RWPE2 (cell line): ENCODE data around the gene MYLIP.

Source experiments
- ATAC-seq: fragments of 200-7000 bp; cut with Tn5 transposase; 3 replicates; pipeline ENCODE4 v1.9.1; 2021; ENCODE audit warnings: low read depth
- DNase-seq: peaks from one replicate; pipeline ENCODE4 v3.0.0-alpha.2; 2020; ENCODE audit warnings: low spot score
- H3K27ac ChIP-seq: fragments of 450-650 bp; 2 replicates; pipeline ENCODE4 v1.5.1; 2017; ENCODE audit warnings: mild to moderate bottlenecking; ENCODE audit not compliant: poor library complexity, severe bottlenecking
- H3K27me3 ChIP-seq: fragments of 250-450 bp; sonication (Bioruptor Pico); 2 replicates; pipeline ENCODE4 v1.5.1; 2021; ENCODE audit warnings: mild to moderate bottlenecking, moderate library complexity; ENCODE audit not compliant: insufficient read depth, poor library complexity, severe bottlenecking
- H3K36me3 ChIP-seq: fragments of 250-450 bp; sonication (Bioruptor Pico); 2 replicates; pipeline ENCODE4 v1.5.1; 2020; ENCODE audit warnings: low read depth, mild to moderate bottlenecking, moderate library complexity
- H3K4me1 ChIP-seq: fragments of 250-450 bp; sonication (Bioruptor Pico); 2 replicates; pipeline ENCODE4 v1.5.1; 2021; ENCODE audit warnings: mild to moderate bottlenecking, moderate library complexity; ENCODE audit not compliant: insufficient read depth, poor library complexity, severe bottlenecking
- H3K4me3 ChIP-seq: fragments of 250-450 bp; sonication (Bioruptor Pico); 2 replicates; pipeline ENCODE4 v1.5.1; 2021; ENCODE audit warnings: mild to moderate bottlenecking, moderate library complexity; ENCODE audit not compliant: severe bottlenecking
- H3K9me3 ChIP-seq: fragments of 250-450 bp; sonication (Bioruptor Pico); 2 replicates; pipeline ENCODE4 v1.5.1; 2021; ENCODE audit warnings: mild to moderate bottlenecking, moderate library complexity; ENCODE audit not compliant: severe bottlenecking
- CTCF ChIP-seq: fragments of 450-650 bp; IDR thresholded peaks from one replicate; pipeline ENCODE4 v1.5.1; 2017; ENCODE audit warnings: mild to moderate bottlenecking, moderate library complexity; ENCODE audit not compliant: poor library complexity, severe bottlenecking

Gene MYLIP

GRCh38 chr6:16128759-16129622 lies at the start of gene MYLIP:
Gene MYLIP (plus strand): TSS chr6:16129086. CDS start chr6:16129323, 237 bp downstream.
- TF ChIP-seq CTCF = peak; percentile 67

GRCh38 chr6:16079354-16079753 lies 49.5 kb upstream of the MYLIP start:
- Histone ChIP-seq H3K9me3 (no peaks in the 10 kb centered on the region), H3K4me3 (no peak overlapping the region), H3K4me1 (no peaks in the 10 kb centered on the region), H3K36me3 (no peaks in the 10 kb centered on the region), H3K27me3 (peaks cover 12% of the 10 kb centered on the region), H3K27ac (no peak overlapping the region)
- TF ChIP-seq CTCF = no peak
- ATAC-seq (no peak), DNase-seq (no peak)

More at GRCh38 chr6:16128759-16129622, at the start of gene MYLIP:
- H3K9me3 ChIP-seq = no peaks in the 10 kb centered on the region
- peaks cover 18% of the 10 kb centered on the region for H3K4me1 ChIP-seq
- peaks cover 4% of the 10 kb centered on the region; the same call in 1 of the 2 replicates for H3K36me3 ChIP-seq
- H3K27me3 ChIP-seq = no peaks in the 10 kb centered on the region
- H3K4me3 ChIP-seq = peak within 1 kb of the TSS; percentile 81
- H3K27ac ChIP-seq = peak within 1 kb of the TSS; percentile 53
- peak; percentile 93 for DNase-seq
- peak; percentile 78 for ATAC-seq

GRCh38 chr6:16080204-16080603 lies 48.7 kb upstream of the MYLIP start:
- Histone ChIP-seq H3K27ac (no peak overlapping the region), H3K27me3 (peaks cover 12% of the 10 kb centered on the region), H3K36me3 (no peaks in the 10 kb centered on the region), H3K9me3 (no peaks in the 10 kb centered on the region), H3K4me1 (no peaks in the 10 kb centered on the region), H3K4me3 (no peak overlapping the region)
- ATAC-seq (no peak), DNase-seq (no peak)
- TF ChIP-seq CTCF = no peak

- H3K36me3 ChIP-seq = no peaks in the 10 kb centered on the region
- TF ChIP-seq CTCF = no peak
- ATAC-seq (no peak), DNase-seq (no peak)
- no peaks in the 10 kb centered on the region for H3K4me1 ChIP-seq
- H3K9me3 ChIP-seq = no peaks in the 10 kb centered on the region
- H3K4me3 ChIP-seq = no peak overlapping the region
- peaks cover 12% of the 10 kb centered on the region for H3K27me3 ChIP-seq
- H3K27ac ChIP-seq = no peak overlapping the region
Observed at GRCh38 chr6:16081326-16081725, 47.6 kb upstream of the MYLIP start.

- no peak for TF ChIP-seq CTCF
- no peak overlapping the region for H3K4me3 ChIP-seq
- H3K36me3 ChIP-seq = no peaks in the 10 kb centered on the region
- H3K27ac ChIP-seq = no peak overlapping the region
- ATAC-seq (no peak), DNase-seq (no peak)
- no peaks in the 10 kb centered on the region for H3K4me1 ChIP-seq
- no peaks in the 10 kb centered on the region for H3K9me3 ChIP-seq
- H3K27me3 ChIP-seq = peaks cover 12% of the 10 kb centered on the region
Observed at GRCh38 chr6:16082361-16082760, 46.5 kb upstream of the MYLIP start.
